ENCODE data around the gene COX7A1. TPM values are rescaled to one million over a fixed set of nuclear protein-coding genes. Genes with fewer than 3 reads are reported as not detected.

COX7A1 gene
- total RNA-seq, 1 donor from 2014 or later, result 2,839 TPM

DNA sequence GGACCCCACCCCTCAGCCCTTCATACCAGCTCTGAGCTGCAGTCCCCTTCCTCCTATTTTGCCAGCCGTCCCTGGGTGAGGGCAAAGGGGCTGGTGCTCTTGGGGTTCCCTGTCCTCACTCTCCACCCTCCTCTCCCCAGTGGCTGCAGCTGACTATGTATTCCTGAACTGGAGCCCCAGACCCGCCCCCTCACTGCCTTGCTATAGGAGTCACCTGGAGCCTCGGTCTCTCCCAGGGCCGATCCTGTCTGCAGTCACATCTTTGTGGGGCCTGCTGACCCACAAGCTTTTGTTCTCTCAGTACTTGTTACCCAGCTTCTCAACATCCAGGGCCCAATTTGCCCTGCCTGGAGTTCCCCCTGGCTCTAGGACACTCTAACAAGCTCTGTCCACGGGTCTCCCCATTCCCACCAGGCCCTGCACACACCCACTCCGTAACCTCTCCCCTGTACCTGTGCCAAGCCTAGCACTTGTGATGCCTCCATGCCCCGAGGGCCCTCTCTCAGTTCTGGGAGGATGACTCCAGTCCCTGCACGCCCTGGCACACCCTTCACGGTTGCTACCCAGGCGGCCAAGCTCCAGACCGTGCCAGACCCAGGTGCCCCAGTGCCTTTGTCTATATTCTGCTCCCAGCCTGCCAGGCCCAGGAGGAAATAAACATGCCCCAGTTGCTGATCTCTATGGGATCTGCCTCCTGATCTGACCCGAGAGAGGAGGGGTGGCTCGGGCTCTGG is 2.4 kb downstream of the COX7A1 start:
- Histone ChIP-seq H3K9me3 (replicated peaks) (no peaks in the 10 kb centered on the region), H3K4me3 (peak overlapping the region; percentile 85), H3K36me3 (peaks cover 61% of the 10 kb centered on the region), H3K27ac (replicated peaks) (peak overlapping the region; percentile 99), H3K4me1 (peaks cover 69% of the 10 kb centered on the region), H3K27me3 (ENCODE audit: low read depth) (no peaks in the 10 kb centered on the region)
- intact Hi-C loops (cut with micrococcal nuclease), result no loop called here
- peak; percentile 32 for DNase-seq
- TF ChIP-seq, protein P1, sequence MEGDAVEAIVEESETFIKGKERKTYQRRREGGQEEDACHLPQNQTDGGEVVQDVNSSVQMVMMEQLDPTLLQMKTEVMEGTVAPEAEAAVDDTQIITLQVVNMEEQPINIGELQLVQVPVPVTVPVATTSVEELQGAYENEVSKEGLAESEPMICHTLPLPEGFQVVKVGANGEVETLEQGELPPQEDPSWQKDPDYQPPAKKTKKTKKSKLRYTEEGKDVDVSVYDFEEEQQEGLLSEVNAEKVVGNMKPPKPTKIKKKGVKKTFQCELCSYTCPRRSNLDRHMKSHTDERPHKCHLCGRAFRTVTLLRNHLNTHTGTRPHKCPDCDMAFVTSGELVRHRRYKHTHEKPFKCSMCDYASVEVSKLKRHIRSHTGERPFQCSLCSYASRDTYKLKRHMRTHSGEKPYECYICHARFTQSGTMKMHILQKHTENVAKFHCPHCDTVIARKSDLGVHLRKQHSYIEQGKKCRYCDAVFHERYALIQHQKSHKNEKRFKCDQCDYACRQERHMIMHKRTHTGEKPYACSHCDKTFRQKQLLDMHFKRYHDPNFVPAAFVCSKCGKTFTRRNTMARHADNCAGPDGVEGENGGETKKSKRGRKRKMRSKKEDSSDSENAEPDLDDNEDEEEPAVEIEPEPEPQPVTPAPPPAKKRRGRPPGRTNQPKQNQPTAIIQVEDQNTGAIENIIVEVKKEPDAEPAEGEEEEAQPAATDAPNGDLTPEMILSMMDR (IDR thresholded peaks at IDR 0.05; ENCODE audit: borderline replicate concordance), result no peak

DNA sequence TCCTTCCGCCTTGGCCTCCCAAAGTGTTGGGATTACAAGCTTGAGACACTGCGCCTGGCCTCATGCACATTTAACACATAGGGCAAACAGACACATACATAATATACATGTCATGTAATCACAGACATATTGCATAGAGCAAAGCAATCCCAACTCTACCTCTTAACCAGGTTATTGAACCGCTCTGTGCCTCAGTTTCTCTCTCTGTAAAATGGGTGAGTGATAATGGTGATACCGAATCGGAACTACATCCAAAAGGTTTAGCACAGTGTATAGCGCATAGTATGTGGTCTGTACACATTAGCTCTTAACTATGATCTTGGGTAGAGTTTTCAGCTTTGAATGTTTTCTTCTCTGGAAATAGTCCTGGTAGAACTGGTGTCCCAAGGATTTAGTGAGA is 7.6 kb downstream of the COX7A1 start:
- peaks cover 80% of the 10 kb centered on the region for H3K36me3 ChIP-seq
- TF ChIP-seq, protein P1 (IDR thresholded peaks at IDR 0.05; ENCODE audit: borderline replicate concordance), result no peak
- peaks cover 39% of the 10 kb centered on the region for H3K4me1 ChIP-seq
- DNase-seq, result no peak
- no peak overlapping the region for H3K27ac ChIP-seq (replicated peaks)
- no peak overlapping the region for H3K4me3 ChIP-seq
- H3K27me3 ChIP-seq (ENCODE audit: low read depth), result no peaks in the 10 kb centered on the region
- no peaks in the 10 kb centered on the region for H3K9me3 ChIP-seq (replicated peaks)
- intact Hi-C loops (cut with micrococcal nuclease), result no loop called here

DNA sequence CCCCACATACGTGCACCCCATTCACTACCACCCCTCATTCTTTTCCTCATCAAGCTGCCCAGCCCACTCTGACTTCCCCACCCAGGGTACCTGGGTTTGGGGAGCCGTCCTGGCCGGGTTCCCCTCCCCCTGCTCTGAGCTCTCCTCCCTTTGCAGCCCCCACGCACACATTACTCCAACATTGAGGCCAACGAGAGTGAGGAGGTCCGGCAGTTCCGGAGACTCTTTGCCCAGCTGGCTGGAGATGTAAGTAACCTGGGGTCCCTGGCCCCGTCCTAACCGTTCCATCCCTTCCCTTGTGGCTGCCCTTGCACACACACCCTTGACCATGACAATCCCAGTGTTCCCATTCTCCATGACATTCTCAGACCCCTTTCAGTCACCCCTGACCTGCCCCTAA is 9.8 kb downstream of the COX7A1 start:
- DNase-seq, result no peak
- peaks cover 26% of the 10 kb centered on the region for H3K4me1 ChIP-seq
- TF ChIP-seq, protein P1 (IDR thresholded peaks at IDR 0.05; ENCODE audit: borderline replicate concordance), result no peak
- H3K9me3 ChIP-seq (replicated peaks), result no peaks in the 10 kb centered on the region
- no peaks in the 10 kb centered on the region for H3K27me3 ChIP-seq (ENCODE audit: low read depth)
- peaks cover 58% of the 10 kb centered on the region for H3K36me3 ChIP-seq
- H3K27ac ChIP-seq (replicated peaks), result no peak overlapping the region
- H3K4me3 ChIP-seq, result no peak overlapping the region
- intact Hi-C loops (cut with micrococcal nuclease), result no loop called here

DNA sequence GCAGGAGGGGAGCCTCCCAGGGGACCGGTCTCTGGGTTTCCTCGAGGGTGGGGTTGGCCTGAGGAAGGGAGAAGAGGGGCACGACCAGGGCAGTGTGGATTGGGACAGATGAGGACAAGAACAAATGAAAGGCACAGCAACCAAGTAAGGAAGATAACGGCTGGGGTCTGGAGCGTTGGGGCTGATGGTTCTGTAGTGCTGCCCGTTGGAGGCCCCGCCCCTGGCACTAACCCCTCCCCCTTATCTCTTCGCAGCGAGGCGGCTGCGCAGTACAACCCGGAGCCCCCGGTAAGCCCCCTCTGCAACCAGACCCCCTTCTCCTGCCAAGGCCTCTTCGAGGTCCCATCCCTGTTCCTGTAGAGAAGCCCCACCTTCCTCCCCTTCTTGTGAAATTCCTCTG is 10.2 kb downstream of the COX7A1 start:
- Histone ChIP-seq H3K27me3 (ENCODE audit: low read depth) (no peaks in the 10 kb centered on the region), H3K4me3 (peak overlapping the region; percentile 86), H3K36me3 (peaks cover 54% of the 10 kb centered on the region), H3K4me1 (peaks cover 31% of the 10 kb centered on the region), H3K27ac (replicated peaks) (peak overlapping the region; percentile 98), H3K9me3 (replicated peaks) (no peaks in the 10 kb centered on the region)
- peak; percentile 21 for DNase-seq
- TF ChIP-seq, protein P1 (IDR thresholded peaks at IDR 0.05; ENCODE audit: borderline replicate concordance), result no peak
- intact Hi-C loops (cut with micrococcal nuclease), result no loop called here

DNA sequence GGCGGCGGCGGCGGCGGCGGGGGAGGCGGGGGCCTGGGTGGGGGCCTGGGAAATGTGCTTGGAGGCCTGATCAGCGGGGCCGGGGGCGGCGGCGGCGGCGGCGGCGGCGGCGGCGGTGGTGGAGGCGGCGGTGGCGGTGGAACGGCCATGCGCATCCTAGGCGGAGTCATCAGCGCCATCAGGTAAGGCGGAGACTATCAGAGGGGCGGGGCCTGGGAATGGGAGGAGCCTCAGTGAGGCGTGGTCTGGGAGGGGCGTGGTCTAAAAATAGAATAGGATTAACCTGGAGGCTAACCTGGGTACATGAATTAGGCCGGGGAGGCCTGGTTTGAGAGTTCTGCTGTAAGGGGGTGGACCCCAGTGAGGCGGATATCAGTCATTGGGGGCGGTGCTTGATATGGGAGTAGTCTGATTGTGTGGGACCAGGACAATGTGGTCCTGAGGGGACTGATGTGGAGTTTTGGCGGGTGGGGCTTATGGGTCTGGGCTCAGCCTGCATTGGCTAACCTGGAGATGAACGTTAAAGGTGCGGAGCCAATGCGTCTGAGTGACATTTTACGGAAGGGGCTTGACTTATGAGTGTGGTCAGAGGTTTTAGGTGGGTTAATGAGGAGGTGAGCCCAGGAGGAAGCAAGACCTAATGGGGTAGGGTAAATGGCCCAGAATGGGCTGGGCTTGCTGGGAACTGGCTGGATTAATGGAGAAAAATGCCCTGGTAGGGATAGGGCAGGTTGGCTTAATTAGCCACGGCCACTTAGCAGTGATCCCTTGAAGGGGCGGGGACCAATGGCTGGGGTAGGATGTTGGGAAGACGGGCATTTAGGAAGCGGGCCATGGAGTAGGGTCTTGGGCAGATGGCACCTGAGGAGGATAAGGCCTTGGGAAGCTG is 11.0 kb downstream of the COX7A1 start:
- Histone ChIP-seq H3K36me3 (peaks cover 46% of the 10 kb centered on the region), H3K27ac (replicated peaks) (peak overlapping the region; percentile 98), H3K9me3 (replicated peaks) (no peaks in the 10 kb centered on the region), H3K4me3 (peak overlapping the region; percentile 86), H3K4me1 (peaks cover 38% of the 10 kb centered on the region), H3K27me3 (ENCODE audit: low read depth) (no peaks in the 10 kb centered on the region)
- intact Hi-C loops (cut with micrococcal nuclease), result no loop called here
- peak; percentile 88 for DNase-seq
- TF ChIP-seq, protein P1 (IDR thresholded peaks at IDR 0.05; ENCODE audit: borderline replicate concordance), result no peak

Measured in left ventricle myocardium inferior (tissue), 1 donor.